Brain microvascular endothelial cell (primary cell): ENCODE measurements around the gene ATP2B2.

Experiments
- DNase-seq: peaks from one replicate; pipeline ENCODE4 v3.0.0-alpha.2; 2020
- H3K27ac ChIP-seq: fragments of 250-450 bp; sonication (Bioruptor Pico); 2 replicates; pipeline ENCODE4 v1.5.1; 2020; ENCODE audit warnings: mild to moderate bottlenecking, moderate library complexity
- H3K27me3 ChIP-seq: fragments of 250-450 bp; sonication (Bioruptor Pico); replicated peaks from 2 replicates; pipeline ENCODE4 v1.5.1; 2020; ENCODE audit warnings: mild to moderate bottlenecking
- H3K36me3 ChIP-seq: fragments of 250-450 bp; sonication (Bioruptor Pico); replicated peaks from 2 replicates; pipeline ENCODE4 v1.5.1; 2020; ENCODE audit warnings: mild to moderate bottlenecking
- H3K4me3 ChIP-seq: 2 replicates; pipeline ENCODE4 v1.5.1; 2011; ENCODE audit warnings: low read depth, mild to moderate bottlenecking, control low read depth, low read length, moderate library complexity
- in situ Hi-C: cut with HindIII; loops from 2 replicates; pipeline ENCODE4 v1.10.0; 2017; ENCODE audit warnings: low sequenced_read_pairs, low pct_ligation_motif_present
- TF ChIP-seq, protein P1 (sequence below): IDR thresholded peaks from 2 replicates; pipeline ENCODE4 v1.5.1; 2011; ENCODE audit warnings: low read depth, mild to moderate bottlenecking, moderate library complexity, low read length, control low read depth, inconsistent platforms; ENCODE audit errors: missing control alignments

ATP2B2 gene

DNA sequence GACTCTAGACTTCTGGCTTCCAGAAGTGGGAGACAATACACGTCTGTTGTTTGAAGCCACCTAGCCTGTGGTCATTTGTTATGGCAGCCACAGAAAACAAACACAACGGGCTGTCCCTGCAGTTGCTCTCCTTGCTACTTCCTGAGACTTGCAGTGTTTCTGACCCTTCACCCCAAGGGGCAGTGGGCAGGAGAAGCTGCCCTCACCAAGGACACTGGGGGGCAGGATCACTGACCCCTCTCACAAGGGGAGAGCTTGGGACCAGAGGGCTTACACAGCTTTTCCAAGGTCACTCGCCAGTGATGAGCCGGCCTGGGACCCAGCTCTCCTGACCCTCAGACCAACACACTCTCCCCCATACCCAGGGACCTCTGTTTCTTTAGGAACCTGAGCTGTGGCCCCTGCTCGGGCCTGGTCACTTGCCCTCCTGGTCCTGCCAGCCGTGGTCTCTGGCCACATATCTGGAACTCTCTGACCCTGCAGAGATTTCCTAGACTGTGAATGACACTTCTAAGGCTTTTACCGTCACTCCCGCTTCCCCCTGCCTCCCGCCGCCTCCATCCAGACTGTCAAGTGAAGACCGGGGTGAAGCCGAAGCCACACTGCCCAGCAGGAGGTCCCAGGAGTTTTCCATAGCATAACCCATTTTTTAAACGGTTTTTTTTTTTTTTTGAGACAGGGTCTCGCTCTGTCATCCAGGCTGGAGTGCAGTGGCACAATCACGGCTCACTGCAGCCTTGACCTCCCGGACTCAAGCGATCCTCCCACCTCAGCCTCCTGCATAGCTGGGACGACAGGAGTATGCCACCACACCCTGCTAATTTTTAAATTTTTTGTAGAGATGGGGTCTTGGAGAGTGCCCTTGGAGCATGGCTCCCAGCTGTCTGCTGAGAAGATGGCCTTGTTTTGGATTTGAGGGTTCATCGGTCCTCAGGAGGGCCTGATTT, 4.4 kb downstream of the ATP2B2 start:
- no peak for DNase-seq
- Histone ChIP-seq H3K36me3 (no peaks in the 10 kb centered on the region), H3K27me3 (peaks cover 6% of the 10 kb centered on the region), H3K27ac (no peak overlapping the region), H3K4me3 (no peak overlapping the region)
- in situ Hi-C loops = no loop called here
- TF ChIP-seq, protein P1, sequence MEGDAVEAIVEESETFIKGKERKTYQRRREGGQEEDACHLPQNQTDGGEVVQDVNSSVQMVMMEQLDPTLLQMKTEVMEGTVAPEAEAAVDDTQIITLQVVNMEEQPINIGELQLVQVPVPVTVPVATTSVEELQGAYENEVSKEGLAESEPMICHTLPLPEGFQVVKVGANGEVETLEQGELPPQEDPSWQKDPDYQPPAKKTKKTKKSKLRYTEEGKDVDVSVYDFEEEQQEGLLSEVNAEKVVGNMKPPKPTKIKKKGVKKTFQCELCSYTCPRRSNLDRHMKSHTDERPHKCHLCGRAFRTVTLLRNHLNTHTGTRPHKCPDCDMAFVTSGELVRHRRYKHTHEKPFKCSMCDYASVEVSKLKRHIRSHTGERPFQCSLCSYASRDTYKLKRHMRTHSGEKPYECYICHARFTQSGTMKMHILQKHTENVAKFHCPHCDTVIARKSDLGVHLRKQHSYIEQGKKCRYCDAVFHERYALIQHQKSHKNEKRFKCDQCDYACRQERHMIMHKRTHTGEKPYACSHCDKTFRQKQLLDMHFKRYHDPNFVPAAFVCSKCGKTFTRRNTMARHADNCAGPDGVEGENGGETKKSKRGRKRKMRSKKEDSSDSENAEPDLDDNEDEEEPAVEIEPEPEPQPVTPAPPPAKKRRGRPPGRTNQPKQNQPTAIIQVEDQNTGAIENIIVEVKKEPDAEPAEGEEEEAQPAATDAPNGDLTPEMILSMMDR = no peak

DNA sequence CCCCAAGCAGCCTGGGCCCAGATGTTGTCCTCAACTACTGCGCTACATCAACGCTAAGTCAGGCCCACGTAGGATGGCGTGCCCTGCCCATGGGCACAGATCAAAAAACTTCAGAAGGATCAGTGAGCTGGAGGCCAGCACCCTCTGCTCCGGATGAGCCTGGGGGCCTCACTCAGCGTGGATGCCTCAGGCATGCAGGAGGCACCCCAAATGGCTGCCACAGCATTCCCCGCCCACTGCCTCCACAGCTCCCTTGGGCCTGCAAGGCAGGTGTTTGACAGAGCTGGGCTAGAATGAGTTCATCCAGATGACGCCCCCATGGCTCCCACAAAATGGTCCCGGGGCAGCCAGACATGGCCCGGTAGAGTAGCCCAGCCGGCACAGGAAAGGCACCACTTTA, 7.1 kb downstream of the ATP2B2 start:
- no peak overlapping the region for H3K4me3 ChIP-seq
- H3K27me3 ChIP-seq = no peaks in the 10 kb centered on the region
- DNase-seq = no peak
- TF ChIP-seq, protein P1 = no peak
- H3K36me3 ChIP-seq = no peaks in the 10 kb centered on the region
- H3K27ac ChIP-seq = no peak overlapping the region
- in situ Hi-C loops = no loop called here

DNA sequence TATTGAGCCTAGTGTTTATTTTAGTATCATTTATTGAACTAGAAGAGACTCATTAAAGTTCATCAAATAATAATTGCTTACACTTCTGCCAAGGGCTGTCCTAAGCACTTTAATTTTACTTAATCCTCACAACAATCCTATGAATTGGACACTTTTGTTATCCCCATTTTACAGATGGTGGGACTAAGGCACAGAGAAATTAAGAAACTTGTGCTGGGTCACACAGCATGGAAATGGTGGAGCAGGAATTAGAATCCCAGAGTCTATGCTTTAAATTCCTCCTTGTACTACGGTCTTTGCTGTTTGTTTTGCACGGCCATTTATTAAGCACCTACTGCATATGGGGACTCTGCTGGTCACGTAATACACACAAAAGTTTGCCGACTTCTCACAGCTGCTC, 7.9 kb downstream of the ATP2B2 start:
- Histone ChIP-seq H3K27ac (no peak overlapping the region), H3K4me3 (no peak overlapping the region), H3K36me3 (no peaks in the 10 kb centered on the region), H3K27me3 (no peaks in the 10 kb centered on the region)
- TF ChIP-seq, protein P1 = no peak
- DNase-seq = no peak
- in situ Hi-C loops = no loop called here

DNA sequence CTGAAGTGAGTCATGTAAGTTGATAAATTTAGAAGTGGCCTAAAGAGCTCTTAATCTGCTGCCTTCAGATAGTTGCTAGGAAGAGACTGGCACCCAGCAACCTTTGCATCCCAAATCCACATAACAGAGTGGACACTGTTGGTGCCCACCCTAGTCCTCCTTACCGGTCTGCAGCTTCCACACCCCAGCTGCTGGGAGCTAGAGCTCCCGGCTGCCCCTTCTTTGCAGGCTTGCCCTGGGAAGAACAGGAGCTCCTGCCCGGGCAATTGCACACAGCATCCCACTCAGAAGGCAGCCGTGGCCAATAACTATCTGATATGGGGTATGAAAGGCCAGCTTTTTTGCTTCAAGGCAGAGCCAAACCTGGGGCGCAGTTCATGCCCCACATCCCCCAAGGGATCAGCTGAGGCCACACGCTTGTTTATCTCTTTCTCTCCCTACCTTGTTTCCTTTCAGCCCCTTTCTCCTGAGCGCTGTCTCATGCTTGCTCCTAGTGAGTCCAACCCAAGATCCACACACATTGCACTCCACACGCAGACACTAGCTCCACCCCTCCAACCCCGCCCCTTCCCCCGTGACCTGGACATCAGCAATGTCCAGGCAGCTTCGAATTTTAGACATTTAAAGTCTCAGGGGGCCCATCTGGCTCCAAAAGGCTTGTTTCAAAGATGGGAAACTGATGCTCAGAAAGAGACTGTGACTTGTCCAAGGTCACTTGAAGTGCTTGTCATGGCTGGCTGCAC, 9.1 kb downstream of the ATP2B2 start:
- TF ChIP-seq, protein P1 = no peak
- in situ Hi-C loops = no loop called here
- no peaks in the 10 kb centered on the region for H3K27me3 ChIP-seq
- H3K27ac ChIP-seq = no peak overlapping the region
- H3K4me3 ChIP-seq = no peak overlapping the region
- no peak for DNase-seq
- no peaks in the 10 kb centered on the region for H3K36me3 ChIP-seq

DNA sequence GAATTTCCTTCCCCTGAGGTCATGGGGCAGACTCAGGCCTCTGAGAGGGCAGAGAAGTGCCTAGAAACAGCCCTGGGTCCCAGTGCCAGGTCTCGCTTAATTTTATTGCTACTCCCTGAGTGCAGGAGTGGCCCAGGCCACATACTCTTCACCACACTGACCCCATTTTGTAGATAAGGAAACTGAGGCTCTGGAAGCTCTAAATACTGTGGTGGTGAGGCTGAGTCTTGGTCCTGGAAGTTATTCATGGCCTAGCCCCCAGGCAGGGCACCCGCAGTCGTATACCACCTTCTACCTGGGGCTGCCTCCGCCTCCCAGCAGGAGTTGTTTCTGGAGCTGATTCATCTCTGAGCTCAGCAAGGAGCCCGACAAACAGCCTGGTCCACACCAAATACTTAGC, 9.8 kb downstream of the ATP2B2 start:
- H3K27me3 ChIP-seq = no peaks in the 10 kb centered on the region

More for the DNA sequence above, 9.8 kb downstream of the ATP2B2 start:
- Histone ChIP-seq H3K36me3 (no peaks in the 10 kb centered on the region), H3K4me3 (no peak overlapping the region), H3K27ac (no peak overlapping the region)
- TF ChIP-seq, protein P1 = no peak
- no peak for DNase-seq
- in situ Hi-C loops = no loop called here
